GM18517 (cell line): Measurements from ENCODE around the gene PARL.

ENCODE experiments used
- ATAC-seq: cut with Tn5 transposase; IDR thresholded peaks from one replicate; pipeline ENCODE4 v1.9.1; 2021; ENCODE audit warnings: mild to moderate bottlenecking, moderate library complexity; ENCODE audit not compliant: unreplicated experiment

Gene PARL, protein sequence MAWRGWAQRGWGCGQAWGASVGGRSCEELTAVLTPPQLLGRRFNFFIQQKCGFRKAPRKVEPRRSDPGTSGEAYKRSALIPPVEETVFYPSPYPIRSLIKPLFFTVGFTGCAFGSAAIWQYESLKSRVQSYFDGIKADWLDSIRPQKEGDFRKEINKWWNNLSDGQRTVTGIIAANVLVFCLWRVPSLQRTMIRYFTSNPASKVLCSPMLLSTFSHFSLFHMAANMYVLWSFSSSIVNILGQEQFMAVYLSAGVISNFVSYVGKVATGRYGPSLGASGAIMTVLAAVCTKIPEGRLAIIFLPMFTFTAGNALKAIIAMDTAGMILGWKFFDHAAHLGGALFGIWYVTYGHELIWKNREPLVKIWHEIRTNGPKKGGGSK

DNA sequence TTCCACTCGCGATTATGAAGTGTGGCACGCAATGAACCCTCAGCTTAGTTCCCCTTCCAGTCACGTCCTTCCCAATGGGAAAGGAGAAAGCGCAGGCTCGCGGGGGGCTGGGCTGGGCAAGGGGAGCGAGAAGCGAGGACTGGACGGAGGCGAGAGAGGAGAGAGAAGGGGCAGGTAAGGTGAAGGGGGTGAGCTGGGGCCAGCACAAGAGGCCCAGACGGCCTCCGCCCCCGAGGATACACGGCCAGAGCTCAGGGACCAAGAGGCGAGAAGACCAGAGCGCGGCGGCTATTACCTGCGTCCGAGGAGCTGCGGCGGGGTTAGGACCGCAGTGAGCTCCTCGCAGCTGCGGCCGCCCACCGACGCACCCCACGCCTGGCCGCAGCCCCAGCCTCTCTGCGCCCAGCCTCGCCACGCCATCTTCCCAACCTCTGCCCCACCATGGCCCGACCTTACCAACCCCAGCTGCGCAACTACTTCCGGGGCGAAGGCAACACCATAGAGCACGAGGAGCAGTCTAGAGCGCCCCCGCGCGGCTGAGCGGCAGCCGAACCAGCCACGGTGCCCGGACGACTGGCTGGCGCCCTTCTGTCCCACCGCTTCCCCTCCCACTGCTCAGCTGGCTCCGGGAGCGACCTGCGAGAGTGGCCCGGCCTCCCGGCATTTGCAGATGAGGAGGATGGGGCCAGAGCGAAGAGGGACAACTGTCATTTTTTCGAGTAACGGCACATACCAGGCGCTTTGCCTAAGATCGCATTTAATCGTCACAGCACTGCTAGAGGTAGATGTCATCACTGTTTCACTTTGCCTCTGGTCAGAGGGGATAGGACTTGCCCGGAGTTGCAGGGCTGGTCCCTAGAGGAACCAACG lies at the start of gene PARL:
Gene PARL (minus strand): TSS at position 454 of the 870 bp plus-strand sequence. CDS start 34 bp downstream, at position 420.
- peak; percentile 98 for ATAC-seq

DNA sequence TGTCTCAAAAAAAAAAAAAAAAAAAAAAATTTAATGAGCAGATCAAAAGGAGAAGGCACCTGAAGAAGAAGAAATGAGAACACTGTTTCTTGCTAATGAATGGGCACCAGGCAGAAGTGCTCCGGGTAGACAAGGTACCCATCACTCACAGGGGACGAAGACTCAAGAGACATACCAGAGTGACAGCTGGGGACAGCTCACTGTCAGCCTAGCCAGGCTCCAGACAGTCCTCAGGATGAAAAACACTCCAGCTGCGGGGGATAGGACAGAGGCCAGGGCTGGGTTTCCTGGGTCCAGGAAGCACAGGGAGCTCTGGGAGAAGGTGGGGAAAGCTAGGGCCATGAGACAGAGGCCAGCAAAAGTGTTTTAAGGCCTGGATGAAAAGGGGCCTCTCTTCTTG lies 48.5 kb upstream of the PARL start:
- ATAC-seq: no peak

DNA sequence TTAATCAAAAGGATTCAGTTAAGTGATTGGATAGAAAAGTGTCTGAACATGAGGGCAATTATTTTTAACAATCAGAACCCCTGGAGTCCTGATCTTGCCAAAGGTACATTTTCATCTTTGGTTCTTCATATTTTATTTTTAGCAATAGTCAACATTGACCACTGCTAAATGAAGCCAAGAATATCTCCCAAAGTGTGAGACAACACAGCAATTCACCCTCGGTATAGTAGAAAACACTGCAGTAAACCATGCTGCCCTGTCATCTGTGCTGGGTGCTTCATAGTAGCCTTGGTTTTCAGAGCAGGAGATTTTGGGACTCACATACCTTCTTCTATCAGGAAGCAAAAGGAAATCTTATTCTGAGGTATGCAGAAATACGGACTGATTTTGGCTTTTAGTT lies 47.2 kb upstream of the PARL start:
- ATAC-seq: no peak

DNA sequence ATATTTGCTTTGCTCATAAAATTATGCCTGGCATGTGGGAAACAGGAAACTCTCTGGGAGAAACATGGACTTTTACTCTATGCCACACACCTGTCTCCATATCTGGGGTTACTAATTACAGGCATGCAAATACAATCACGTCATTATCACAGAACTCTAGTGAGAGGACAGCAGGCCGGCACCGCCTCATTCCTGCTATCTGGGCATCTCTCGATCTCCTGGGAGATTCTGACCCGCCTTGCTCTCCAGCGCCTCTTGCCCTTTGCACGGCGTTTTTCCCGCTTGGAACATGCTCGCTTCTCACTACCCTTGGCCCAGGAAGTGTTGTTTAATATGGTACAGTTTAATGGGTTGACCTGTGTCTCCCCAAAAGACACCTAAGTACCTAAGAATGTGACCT lies 45.4 kb upstream of the PARL start:
- ATAC-seq: no peak

DNA sequence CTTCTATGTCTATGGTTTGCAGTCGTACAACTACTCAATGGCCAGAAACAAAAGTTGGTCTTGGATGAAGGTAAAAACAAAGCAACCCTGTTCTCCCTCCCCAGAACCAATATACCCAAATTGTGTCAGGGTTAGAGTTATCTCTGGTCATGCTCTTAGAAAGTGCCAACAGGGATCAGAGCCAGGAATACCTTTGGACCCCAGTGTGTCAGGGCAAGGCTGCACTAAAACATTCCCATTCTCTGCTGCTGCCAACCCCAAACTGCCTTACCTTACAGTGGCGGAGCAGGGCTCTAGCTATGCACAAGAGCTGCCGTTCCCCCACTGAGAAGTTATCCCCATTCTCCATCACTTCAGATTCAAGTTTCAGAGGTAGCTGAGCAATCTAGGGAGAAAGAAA lies 42.4 kb upstream of the PARL start:
- no peak for ATAC-seq

DNA sequence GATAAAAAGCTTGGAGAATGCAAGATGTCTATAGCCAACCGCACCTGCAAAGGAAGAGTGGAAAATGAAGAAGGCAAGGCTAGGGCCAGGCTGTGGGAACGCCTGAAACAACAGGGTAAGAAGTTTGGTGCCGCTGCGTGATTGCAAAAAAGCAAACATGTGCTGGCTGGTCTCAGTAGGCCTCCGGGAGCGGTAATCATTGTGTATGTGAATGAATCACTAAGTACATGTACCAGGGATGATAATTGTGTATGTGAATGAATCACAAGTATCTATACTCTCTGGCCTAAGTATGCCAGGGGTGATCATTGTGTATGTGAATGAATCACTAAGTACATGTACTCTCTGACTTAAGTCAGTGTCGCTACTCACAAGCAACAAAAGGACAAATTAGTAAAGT lies 40.3 kb upstream of the PARL start:
- ATAC-seq: no peak

DNA sequence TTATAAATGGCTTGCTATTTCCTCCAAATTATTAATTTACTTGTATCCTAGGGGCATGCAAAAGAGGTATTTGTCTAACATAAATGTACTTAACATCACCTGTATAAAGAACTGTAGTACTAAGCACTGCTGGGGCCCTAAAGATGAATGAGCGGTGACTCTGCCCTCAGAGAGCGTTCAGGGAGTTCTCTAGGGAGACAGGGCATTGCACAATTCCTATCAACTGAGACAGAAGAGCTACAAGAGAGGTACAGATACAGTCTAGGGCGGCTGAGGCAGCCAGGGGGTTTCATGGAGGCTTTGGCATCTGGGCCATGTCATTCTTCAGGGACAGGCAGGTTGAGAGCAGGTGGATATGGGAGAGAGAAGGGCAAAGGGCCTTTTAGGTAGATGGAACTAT lies 39.9 kb upstream of the PARL start:
- ATAC-seq: no peak

DNA sequence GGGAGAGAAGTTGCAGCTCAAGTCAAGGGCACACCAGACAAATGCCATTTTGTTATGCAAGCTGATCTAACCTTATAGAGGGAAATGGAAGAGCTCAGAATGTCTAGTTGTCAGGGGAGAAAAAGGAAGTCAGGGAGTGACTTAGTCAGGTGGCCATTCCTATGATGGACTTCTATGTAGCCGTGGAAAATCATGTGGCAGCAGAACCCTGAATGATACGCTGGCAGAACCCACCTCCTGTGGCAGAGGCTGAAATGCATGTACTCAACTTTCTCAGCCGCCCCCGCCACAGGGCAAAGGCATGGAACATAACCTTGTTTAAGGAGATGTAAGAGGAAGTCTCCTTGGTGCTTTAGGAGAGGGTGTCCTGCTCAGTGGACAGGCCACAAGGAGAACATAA lies 37.7 kb upstream of the PARL start:
- ATAC-seq: no peak

DNA sequence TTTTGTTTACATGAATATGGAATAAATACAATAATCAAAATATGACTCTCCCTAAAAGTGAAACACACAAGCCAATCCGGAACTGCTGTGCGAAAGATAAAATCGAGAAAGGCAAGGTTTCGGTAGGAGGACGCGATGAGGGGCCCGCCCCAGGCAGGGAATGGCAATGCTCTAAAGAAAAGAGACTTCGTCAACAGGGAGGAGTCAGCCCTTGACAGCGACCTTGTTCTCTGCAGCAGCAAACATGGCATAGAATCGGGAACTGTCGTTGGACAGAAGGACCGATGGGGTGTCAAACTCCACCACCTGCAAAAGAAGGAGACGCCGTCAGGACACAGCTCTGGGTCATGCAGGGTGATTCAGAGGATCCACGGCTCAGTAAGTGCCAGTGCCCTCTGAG lies 36.4 kb upstream of the PARL start:
- no peak for ATAC-seq

DNA sequence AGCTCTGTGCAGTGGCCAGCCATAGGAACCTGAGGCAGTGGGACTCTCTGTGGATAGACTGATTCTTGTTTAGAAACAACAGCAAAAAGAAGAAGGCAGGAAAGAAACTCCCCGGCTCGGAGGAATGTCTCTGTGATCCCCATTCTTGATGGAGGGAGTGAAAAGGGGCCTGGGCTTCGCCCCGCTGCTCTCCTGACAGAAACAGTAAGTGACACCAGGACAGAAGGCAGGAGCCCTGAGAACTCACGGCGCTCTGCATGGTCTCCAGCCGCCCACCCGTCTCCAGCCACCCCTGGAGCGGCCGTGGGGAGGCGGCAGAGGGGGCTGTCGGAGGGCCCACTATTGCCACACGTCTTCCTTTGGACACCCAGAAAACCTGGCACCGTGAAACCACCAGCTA lies 35.7 kb upstream of the PARL start:
- ATAC-seq: no peak

DNA sequence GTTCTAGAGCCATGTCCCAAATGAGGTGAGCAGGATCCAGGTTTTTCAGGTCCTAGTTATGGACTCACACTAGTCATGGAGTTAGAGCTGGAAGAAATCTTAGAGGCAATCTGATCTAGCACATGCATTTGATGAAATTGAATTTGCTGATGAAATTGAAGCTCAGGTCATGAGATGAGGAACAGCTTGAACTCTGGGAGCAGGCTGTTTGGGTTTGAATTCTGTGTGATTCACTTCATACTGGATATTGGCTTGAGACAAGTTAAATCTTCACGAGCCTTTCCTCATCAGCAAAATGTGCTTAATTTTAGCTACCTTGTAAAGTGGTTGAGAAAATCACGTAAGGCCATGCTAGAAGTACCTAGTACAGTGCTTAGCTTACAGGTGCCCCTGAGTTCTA lies 33.5 kb upstream of the PARL start:
- ATAC-seq: no peak

DNA sequence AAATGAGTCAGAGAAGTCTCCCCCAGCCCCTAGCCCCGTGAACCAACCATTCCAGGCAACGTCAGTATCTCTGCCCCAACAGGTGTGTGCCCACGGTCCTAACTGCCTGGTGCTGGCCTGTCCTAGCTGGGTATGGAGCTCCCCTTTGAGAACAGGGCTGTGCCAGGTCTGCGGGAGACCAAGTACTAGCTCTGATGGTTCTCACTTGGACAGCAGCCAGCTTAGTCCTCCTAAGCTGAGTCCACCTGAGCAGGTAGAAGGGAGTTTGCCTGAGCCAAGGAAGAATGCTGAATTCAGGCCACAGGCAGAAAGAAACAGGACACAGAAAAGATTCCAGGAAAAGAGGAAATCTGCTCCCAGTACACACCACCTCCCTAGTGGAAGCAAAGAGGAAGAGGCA lies 33.1 kb upstream of the PARL start:
- ATAC-seq: no peak

DNA sequence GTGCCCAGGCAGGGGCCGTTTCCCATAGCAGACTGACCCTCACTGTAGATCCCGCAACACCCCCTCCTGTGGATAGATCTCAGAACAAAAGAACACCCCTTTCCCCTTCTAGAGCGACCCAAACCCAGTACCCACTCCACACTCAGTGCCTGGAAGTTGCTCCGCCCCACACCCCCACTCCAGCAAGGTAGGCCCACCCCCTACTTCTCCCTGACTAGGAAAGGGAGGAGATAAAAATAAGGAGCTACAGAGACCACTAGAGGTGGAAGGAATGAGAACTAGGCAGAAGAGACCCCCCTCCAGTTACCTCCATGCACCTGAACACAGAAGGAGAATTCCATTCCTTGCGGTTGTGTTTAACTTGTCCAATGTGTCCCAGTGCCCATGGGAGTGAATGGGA lies 30.2 kb upstream of the PARL start:
- ATAC-seq: no peak

DNA sequence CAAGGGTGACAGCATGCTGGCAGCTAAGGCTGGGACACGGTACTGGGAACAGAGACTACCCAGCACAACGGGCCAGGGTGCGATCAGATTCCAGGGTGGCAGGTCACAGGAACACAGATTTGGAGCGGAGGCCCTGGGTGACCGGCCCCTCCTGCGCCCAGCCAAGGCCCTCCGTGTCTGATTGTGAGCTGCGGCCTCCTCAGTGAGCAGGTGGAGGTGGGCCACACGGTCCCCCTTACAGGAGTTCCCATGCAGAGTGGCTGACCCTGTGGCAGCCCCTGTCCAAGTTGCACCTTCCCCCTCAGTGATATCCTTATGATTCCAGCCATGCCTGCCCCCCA lies 28.9 kb upstream of the PARL start:
- no peak for ATAC-seq

DNA sequence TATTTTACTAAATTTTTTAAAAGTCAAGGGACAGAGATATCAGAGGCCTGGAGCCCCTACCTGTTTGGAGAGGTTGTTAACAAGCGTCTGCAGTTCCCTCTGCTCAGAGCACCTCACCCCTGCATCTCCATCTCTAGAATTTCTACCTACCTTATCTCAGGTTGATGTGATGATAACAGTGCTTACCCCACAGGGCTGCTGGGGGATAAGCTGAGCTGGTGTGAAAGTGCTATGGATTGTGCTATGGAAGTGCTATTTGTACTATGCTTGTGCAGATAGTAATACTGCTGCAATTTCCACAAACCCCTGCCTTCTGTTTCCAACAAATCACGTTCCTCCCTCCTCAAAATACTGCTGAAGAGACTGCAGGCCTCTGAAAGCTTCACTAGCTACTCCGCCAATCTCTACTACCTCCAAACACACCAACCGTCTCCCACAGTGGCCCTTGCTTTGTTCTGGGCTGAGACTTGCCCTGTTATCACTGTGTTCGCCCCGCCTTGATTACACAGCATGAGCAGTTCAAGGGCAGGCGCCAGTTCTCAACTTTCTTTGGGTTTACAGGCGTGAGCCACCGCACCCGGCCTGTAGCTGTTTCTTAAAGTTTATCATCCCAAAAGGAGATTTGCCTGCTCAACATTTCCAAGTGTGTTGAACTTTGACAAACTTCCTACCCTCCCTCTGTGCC lies 28.4 kb upstream of the PARL start:
- no peak for ATAC-seq

DNA sequence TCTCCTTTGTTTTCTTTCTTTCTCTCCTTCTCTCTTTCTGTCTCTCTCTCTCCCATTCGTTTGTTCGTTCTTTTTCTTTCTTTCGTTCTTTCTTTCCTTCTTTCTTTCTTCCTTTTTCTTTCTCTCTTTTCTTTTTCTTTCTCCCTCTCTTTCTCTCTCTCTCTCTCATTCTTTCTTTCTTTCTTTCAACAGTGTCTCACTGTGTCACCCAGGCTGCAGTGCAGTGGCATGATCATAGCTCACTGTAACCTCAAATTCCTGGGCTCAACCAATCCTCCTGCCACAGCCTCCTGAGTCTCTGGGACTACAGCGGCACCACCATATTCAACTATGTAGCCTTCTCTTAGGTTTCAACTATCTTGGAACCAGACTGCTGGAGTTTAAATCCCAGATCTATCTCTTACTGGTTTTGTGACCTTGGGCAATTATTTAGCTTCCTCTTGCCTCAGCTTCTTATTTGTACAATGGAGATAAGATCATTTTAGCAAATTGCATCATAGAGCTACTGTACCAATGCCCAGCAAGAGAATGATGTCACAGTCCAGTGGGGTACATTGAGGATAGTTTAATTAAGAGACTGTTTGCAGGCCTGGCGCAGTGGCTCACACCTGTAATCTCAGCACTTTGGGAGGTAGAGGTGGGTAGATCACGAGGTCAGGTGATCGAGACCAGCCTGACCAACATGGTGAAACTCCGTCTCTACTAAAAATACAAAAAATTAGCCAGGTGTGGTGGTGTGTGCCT lies 27.3 kb upstream of the PARL start:
- no peak for ATAC-seq

DNA sequence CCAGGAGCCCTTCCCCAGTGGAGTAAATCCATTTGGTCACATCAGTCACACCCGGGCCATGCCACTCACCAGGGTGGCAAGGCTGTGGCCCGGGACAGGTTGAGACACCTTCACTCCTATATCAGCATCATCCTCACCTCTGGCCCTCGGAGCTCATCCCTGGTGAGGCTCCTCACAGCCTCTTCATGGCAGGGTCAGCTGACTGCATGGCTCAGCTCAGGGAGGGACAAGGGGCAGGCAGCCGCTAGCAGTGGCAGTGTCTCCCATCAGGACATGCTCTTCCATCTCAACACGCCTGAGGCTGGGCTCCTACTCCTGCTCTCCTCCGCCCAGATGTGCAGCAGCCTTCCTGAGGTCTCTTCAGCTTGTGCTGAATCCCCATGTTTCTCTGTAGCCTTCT lies 26.4 kb upstream of the PARL start:
- no peak for ATAC-seq

DNA sequence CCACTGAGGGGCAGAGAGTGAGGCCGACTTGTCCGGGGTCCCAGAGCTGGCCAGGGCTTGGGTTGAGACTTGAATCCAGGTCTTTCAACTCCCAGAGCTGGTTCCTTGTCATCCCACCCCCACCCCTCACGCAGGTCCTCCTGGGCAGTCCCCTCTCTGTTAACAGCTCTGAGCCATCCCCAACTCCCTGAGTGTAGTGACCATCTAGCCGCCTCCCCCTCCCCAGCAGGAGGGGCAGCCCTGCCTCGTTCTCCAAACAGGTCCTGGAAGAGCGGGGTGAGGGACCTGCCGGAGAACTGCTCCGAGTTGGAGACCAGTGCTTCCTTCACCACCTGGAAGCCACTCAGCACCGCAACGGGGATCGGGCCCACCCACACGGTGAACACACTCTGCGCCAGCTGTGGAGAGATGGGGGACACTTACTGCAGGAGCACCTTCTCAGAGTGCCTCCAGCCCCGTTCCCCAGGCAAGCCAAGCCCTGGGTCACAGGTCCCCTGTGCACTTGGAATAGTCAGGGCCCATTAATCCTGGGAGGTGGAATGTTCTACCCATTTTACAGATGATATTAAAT lies 24.4 kb upstream of the PARL start:
- ATAC-seq: no peak

DNA sequence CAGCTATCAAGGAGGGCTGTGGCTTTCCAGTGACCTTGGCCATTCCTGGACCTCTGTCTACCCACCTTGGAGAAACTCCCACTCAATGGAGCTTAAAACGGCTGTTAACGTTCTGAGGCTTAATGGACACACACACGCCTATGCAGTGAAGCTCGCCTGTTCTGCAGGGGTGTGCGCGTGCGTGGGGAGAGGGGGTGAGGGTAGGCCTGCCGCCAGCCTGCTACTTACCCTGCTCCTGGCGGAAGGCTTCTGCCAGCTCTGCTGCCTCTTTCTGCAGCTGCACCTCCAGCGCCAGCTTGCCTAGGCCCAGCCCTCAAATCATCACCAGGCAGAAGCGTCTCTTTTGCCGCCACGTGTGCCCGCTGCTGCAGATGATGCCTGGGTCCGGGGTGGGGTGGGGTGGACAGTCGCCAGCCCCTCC lies 23.2 kb upstream of the PARL start:
- no peak for ATAC-seq

DNA sequence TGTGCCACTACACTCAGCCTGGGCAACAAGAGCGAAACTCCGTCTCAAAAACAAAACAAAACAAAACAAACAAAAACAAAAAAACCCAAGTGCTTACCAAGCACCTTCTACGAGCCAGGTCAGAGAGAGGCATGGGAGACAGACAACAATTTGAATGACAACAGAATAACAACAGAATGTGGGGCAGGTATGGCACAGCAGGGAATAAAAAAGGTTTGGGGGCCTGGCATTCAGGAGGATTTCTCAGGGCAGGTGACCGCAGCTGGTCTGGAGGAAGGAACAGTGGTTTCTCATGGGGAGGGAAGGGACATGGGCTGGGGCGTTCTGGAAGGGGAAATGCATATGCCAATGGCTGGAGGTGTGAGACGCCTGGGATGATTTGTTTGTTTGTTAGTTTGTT lies 22.5 kb upstream of the PARL start:
- ATAC-seq: no peak
